HCT116 (cell line): ENCODE results near the gene KIF26A. TPM values are rescaled to one million over a fixed set of nuclear protein-coding genes. Genes with fewer than 3 reads are reported as not detected.

Source experiments
- ATAC-seq: fragments of 200-7000 bp; cut with Tn5 transposase; 2 replicates; pipeline ENCODE4 v1.9.1; 2020; ENCODE audit warnings: mild to moderate bottlenecking, moderate library complexity
- BruUV-seq: library from RNA; stranded (reverse); fragments of 400-500 nt; replicated peaks from 2 replicates; lab custom pipeline; 2021; lab: Mats Ljungman, UMichigan
- CTCF ChIA-PET: fragments of 300-600 bp; sonication (Branson Sonifier 250); formaldehyde crosslinking; loops from one replicate; lab custom pipeline; 2021; ENCODE audit warnings: antibody characterized with exemption; lab: Charles Lee
- POLR2A ChIA-PET: fragments of 300-600, 350-600 bp; sonication (Branson Sonifier 250); formaldehyde crosslinking; loops from one replicate; lab custom pipeline; 2021; ENCODE audit warnings: antibody characterized with exemption; lab: Charles Lee
- RAD21 ChIA-PET, 2 experiments: fragments of 300-600 bp; sonication (Branson Sonifier 250); formaldehyde crosslinking; loops; one replicate each; lab custom pipeline; 2023; ENCODE audit warnings: low total read pairs in 2 of 2; ENCODE audit not compliant: uncharacterized antibody in 2 of 2, unreplicated experiment in 2 of 2, low non-redundant PET in 1 of 2; lab: Charles Lee
- DNase-seq: peaks from one replicate; pipeline ENCODE4 v3.0.0-alpha.2; 2010; ENCODE audit warnings: low read depth, low spot score
- H2AFZ ChIP-seq: fragments of 200-600 bp; shearing (Covaris generic), sonication (generic); 2 replicates; pipeline ENCODE4 v1.6.1; 2017; ENCODE audit warnings: low read depth, mixed run types, mixed read lengths, antibody characterized with exemption, low read length; ENCODE audit not compliant: poor library complexity, severe bottlenecking
- H3K27ac ChIP-seq: 2 replicates; pipeline ENCODE4 v1.5.1; 2012; ENCODE audit warnings: low read depth, low read length
- H3K27me3 ChIP-seq: fragments of 200-600 bp; sonication (generic); 2 replicates; pipeline ENCODE4 v1.6.1; 2016; ENCODE audit warnings: mixed run types, low read length, mixed read lengths; ENCODE audit not compliant: insufficient read depth
- H3K36me3 ChIP-seq, 2 experiments: fragments of 200-500 bp in 1 of 2; fragments of 200-600 bp in 1 of 2; sonication (Bioruptor generic) in 1 of 2; sonication (generic) in 1 of 2; 2 replicates each; pipeline versions ENCODE4 v1.5.1 to v1.6.1; 2014 to 2016; ENCODE audit warnings: low read length in 2 of 2, inconsistent platforms in 1 of 2, mixed read lengths in 1 of 2, mixed run types in 1 of 2; ENCODE audit not compliant: insufficient read depth in 2 of 2, control insufficient read depth in 1 of 2
- H3K4me1 ChIP-seq, 2 experiments: fragments of 200-600 bp in 1 of 2; sonication (generic) in 1 of 2; 2 replicates each; pipeline versions ENCODE4 v1.5.1 to v1.6.1; 2012 to 2017; ENCODE audit warnings: low read length in 2 of 2, inconsistent platforms in 1 of 2, mild to moderate bottlenecking in 1 of 2, mixed read lengths in 1 of 2, mixed run types in 1 of 2, moderate library complexity in 1 of 2; ENCODE audit not compliant: insufficient read depth in 2 of 2, control insufficient read depth in 1 of 2
- H3K4me2 ChIP-seq: fragments of 200-600 bp; sonication (generic); 2 replicates; pipeline ENCODE4 v1.6.1; 2017; ENCODE audit warnings: mixed run types, low read length, mixed read lengths
- H3K4me3 ChIP-seq, 2 experiments: fragments of 200-600 bp in 1 of 2; sonication (generic) in 1 of 2; replicated peaks in 1 of 2; 2 replicates each; pipeline ENCODE4 v1.5.1; 2011 to 2016; ENCODE audit warnings: low read length in 2 of 2, control low read depth in 1 of 2, low read depth in 1 of 2, mild to moderate bottlenecking in 1 of 2, mixed read lengths in 1 of 2, mixed run types in 1 of 2
- H3K79me2 ChIP-seq: fragments of 200-600 bp; sonication (generic); 2 replicates; pipeline ENCODE4 v1.6.1; 2017; ENCODE audit warnings: mild to moderate bottlenecking, mixed run types, low read length, moderate library complexity, mixed read lengths; ENCODE audit not compliant: insufficient read depth
- H3K9ac ChIP-seq: fragments of 200-600 bp; sonication (generic); 2 replicates; pipeline ENCODE4 v1.6.1; 2016; ENCODE audit warnings: low read length, mixed read lengths
- H3K9me2 ChIP-seq: fragments of 200-600 bp; sonication (generic), shearing (Covaris generic); 2 replicates; pipeline ENCODE4 v1.6.1; 2017; ENCODE audit warnings: mixed run types, mild to moderate bottlenecking, moderate library complexity; ENCODE audit not compliant: insufficient read depth
- H3K9me3 ChIP-seq, 2 experiments: fragments of 200-500 bp in 1 of 2; fragments of 200-600 bp in 1 of 2; sonication (Bioruptor generic) in 1 of 2; sonication (generic) in 1 of 2; 2 replicates each; pipeline ENCODE4 v1.6.1; 2014 to 2017; ENCODE audit warnings: low read length in 2 of 2, mixed read lengths in 2 of 2, inconsistent platforms in 1 of 2, low read depth in 1 of 2, mild to moderate bottlenecking in 1 of 2, mixed run types in 1 of 2, moderate library complexity in 1 of 2; ENCODE audit not compliant: control insufficient read depth in 1 of 2, insufficient read depth in 1 of 2
- H4K20me1 ChIP-seq: fragments of 200-600 bp; sonication (generic), shearing (Covaris generic); 2 replicates; pipeline ENCODE4 v1.6.1; 2017; ENCODE audit warnings: mixed run types, mild to moderate bottlenecking, moderate library complexity; ENCODE audit not compliant: insufficient read depth
- ATF3 ChIP-seq: IDR thresholded peaks from 2 replicates; pipeline ENCODE4 v1.6.1; 2012
- CEBPB ChIP-seq: IDR thresholded peaks from 2 replicates; pipeline ENCODE4 v1.6.1; 2012; ENCODE audit warnings: low read depth
- EZH2 ChIP-seq: fragments of 200-600 bp; sonication (generic); IDR thresholded peaks from 2 replicates; pipeline ENCODE4 v1.6.1; 2017; ENCODE audit warnings: antibody characterized with exemption, mixed run types
- EZH2phosphoT487 ChIP-seq: fragments of 200-600 bp; IDR thresholded peaks from 2 replicates; pipeline ENCODE4 v1.6.1; 2018; ENCODE audit warnings: antibody characterized with exemption, borderline replicate concordance
- FOSL1 ChIP-seq: IDR thresholded peaks from 2 replicates; pipeline ENCODE4 v1.6.1; 2012; ENCODE audit warnings: low read depth
- MAX ChIP-seq: IDR thresholded peaks from 2 replicates; pipeline ENCODE4 v1.6.1; 2012
- POLR2A ChIP-seq: IDR thresholded peaks from 2 replicates; pipeline ENCODE4 v1.7.0; 2011; ENCODE audit warnings: borderline replicate concordance; ENCODE audit not compliant: insufficient read depth, insufficient read length; ENCODE audit errors: extremely low read depth
- RAD21 ChIP-seq: IDR thresholded peaks from 2 replicates; pipeline ENCODE4 v1.6.1; 2012; ENCODE audit warnings: low read depth, mild to moderate bottlenecking
- REST ChIP-seq: IDR thresholded peaks from 2 replicates; pipeline ENCODE4 v1.6.1; 2012; ENCODE audit warnings: low read depth
- SIN3A ChIP-seq: IDR thresholded peaks from 2 replicates; pipeline ENCODE4 v1.6.1; 2012; ENCODE audit warnings: low read depth
- SP1 ChIP-seq: IDR thresholded peaks from 2 replicates; pipeline ENCODE4 v1.6.1; 2012; ENCODE audit warnings: low read depth
- TCF7L2 ChIP-seq: IDR thresholded peaks from 2 replicates; pipeline ENCODE4 v1.7.0; 2011; ENCODE audit warnings: borderline replicate concordance, inconsistent platforms; ENCODE audit not compliant: insufficient read depth, insufficient read length; ENCODE audit errors: extremely low read depth
- ZBTB33 ChIP-seq: IDR thresholded peaks from 2 replicates; pipeline ENCODE4 v1.6.1; 2011; ENCODE audit warnings: mild to moderate bottlenecking, low read length, moderate library complexity; ENCODE audit not compliant: insufficient replicate concordance; ENCODE audit errors: extremely low read depth
- ZNF274 ChIP-seq: fragments of 200-500 bp; sonication (Bioruptor generic); IDR thresholded peaks from 2 replicates; pipeline ENCODE4 v1.6.1; 2014; ENCODE audit warnings: mild to moderate bottlenecking, low read depth, low read length, inconsistent platforms
- intact Hi-C: fragments of 100-400 bp; cut with micrococcal nuclease; formaldehyde crosslinking; loops from 2 replicates; pipeline ENCODE4 v1.10.0; 2022
- total RNA-seq: library from RNA; stranded (reverse); gene quantifications from one replicate; pipeline ENCODE4 v1.2.1, GENCODE V29; 2021; ENCODE audit not compliant: unreplicated experiment

KIF26A gene
- total RNA-seq, 1 experiment from 2014 or later, result 10.2 TPM

GRCh38 chr14:104179564-104180129 lies 41.3 kb downstream of the KIF26A start:
- POLR2A ChIA-PET, result no interaction called here
- DNase-seq (no peak), ATAC-seq (no peak)
- intact Hi-C loops, result no loop called here
- Histone ChIP-seq H3K27ac (no peak overlapping the region), H3K4me2 (no peak overlapping the region), H3K36me3 (no peaks in the 10 kb centered on the region), H4K20me1 (no peaks in the 10 kb centered on the region), H3K4me1 (peaks cover 5 to 13% of the 10 kb centered on the region in 2 experiments; a peak in 3 of 4 replicates), H2AFZ (no peak overlapping the region), H3K9ac (no peak overlapping the region), H3K79me2 (no peaks in the 10 kb centered on the region), H3K9me2 (no peaks in the 10 kb centered on the region), H3K9me3 (no peaks in the 10 kb centered on the region), H3K27me3 (no peaks in the 10 kb centered on the region), H3K4me3 (no peak overlapping the region)
- CTCF ChIA-PET, result no interaction called here
- no TSS peak for BruUV-seq
- RAD21 ChIA-PET, result no interaction called here
- TF ChIP-seq RAD21, result no peak
- TF ChIP-seq EZH2phosphoT487, result no peak
- TF ChIP-seq ZBTB33, result no peak
- TF ChIP-seq SIN3A, result no peak
- no peak for TF ChIP-seq REST
- TF ChIP-seq ZNF274, result no peak
- no peak for TF ChIP-seq EZH2
- TF ChIP-seq MAX, result no peak
- no peak for TF ChIP-seq POLR2A
- no peak for TF ChIP-seq FOSL1
- no peak for TF ChIP-seq ATF3
- no peak for TF ChIP-seq CEBPB
- TF ChIP-seq TCF7L2, result no peak
- TF ChIP-seq SP1, result no peak
